GM21825 (cell line): ENCODE measurements around the gene ZNF185.
A peak's percentile ranks its signal among the peaks of the same experiment; 100 is the strongest.

Experiments used
- ATAC-seq: cut with Tn5 transposase; IDR thresholded peaks from one replicate; pipeline ENCODE4 v1.9.1; 2021; ENCODE audit warnings: mild to moderate bottlenecking, moderate library complexity; ENCODE audit not compliant: unreplicated experiment

The ZNF185 gene

DNA sequence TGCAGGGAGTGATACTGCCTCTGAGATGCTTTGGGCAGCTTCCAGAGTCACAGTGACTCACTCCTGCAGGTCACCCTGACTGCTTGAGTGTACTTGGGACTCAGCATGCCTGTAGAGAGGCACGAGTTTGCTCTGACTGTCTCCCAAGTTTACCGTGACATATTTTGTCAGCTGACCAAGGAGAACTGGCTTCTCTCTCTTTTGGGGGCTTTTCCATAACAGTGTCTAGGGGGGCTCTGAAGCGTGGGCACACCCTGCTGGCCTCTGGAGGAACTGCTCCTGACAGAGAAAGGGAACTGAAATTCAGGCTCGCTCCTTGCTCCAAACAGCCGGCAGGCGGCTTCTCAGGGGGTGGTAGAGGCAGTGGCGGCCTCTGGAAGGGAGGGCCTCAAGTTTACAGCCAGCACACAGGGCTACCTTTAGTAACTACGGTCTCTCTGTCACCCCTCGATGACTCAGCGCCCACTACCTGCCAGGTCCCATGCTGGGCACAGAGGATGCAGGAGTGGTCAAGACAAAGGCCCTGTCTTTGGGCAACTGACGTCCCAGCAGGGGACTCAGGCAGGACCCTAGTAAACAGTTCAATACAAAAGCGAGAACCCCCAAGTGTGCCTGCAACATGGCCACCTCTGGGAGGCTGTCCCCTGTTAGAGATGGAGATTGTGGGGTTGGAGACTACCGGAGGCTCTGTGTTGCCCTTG lies 17.8 kb downstream of the ZNF185 start:
- peak; percentile 82 for ATAC-seq

DNA sequence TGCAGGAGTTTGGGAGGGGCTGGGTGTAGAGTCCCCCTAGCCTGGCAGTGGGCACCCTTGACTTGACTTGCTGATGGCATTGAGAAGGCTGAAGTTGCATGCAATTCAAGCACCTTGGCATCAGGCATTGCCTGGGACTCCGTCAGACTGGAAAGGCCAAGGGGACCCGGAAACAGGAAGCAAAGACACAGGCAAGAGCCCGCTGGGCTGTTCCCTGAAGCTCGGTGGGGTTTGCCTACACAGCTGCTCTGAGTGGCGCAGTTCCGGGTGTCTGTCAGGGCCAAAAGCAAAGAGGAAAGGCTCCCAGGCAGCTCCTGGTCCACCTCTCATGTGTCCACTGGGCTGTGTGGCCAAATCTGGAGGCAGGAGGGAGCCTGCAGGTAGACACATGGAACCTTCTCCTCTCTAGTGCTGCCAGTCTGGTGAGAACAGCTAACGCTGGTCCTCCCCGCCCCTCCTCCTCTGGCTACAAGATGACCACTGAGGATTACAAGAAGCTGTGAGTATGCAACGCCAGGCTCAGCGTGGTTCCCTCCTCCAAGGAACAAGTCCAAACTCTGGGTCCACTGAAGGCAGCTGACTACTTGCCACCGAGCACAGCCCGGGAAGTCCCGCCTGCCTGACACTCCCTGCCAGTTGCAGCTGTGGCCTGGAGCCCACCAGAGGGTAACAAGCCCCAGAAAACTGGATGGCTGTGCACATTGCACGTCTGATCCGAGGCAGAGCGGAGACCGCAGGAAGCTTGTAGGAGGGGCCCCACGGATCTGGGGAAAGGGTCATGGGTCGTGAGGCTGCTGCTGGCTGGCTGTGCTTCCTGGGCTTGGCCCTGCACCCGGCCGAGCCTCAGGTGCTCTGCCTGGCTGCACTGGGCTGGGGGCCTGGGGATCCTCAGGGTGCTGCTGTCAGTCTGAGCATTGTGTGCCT lies 20.1 kb downstream of the ZNF185 start:
- ATAC-seq: no peak

DNA sequence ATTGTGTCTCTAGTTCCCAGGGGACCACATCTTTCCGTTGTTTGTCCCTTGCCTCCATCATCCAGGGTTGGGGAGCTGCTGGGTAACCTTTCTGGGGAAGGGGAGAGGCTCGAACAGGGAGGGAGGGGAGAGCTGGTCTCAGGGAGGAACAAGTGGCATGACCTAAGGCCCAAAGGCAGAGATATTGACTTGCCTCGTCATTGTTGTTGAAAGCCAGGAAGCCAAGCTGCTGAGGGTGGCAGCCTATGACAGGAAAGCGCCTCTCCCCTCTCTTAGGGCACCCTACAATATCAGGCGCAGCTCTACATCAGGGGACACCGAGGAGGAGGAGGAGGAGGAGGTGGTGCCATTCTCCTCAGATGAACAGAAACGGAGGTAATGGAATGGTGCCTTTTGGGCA lies 20.8 kb downstream of the ZNF185 start:
- no peak for ATAC-seq

DNA sequence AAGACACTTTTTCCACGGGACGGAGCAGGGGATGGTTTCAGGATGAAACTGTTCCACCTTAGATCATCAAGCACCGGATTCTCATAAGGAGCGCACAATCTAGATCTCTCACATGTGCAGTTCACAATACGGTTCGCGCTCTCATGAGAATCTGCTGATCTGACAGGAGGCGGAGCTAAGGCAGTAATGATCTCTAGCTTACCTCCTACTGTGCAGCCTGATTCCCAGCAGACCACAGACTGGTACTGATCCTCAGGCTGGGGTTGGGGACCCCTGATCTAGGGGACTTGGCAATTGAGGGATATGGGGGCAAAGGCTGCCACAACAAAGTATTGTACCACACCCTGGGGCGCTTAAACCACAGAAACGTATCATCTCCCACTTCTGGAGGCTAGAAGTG lies 25.7 kb downstream of the ZNF185 start:
- ATAC-seq: no peak

DNA sequence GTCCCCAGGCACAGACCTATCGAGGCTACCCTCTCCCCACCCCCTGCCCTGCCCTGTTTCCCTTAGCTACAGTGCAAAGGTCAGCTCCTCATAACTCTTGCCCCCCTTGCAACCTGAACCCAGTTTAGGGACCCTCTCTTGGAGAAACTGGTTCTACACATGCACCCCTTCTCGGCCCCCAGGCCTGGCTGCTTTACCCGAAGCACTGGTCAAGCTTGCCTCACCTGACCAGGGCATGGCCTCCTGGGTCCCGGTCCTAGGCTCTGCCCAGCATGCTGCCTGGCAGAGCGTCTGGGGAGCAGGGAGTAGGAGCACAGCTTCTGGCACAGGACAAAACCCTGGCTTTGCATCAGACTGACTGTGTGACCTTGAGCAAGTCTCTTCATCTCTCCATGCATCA lies 28.0 kb downstream of the ZNF185 start:
- ATAC-seq: no peak

DNA sequence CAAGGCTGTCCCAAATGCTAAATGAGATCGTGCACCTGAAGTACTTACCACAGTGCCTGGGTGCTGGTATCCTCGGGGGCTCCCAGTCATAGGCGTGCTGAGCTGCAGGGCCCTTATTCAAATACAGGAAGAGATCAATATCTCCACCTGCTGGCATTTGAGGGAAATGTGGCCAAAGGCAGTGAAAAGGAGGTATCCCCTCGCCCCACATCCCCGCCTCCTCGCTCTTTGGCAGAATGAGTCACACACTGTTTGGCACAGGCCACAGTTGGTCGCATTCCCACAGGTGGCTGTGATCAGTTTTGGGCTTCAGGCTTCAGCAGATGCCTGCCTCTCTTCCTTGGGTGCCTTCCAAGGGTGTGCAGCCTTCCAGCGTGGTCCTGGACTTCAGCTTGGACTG lies 28.4 kb downstream of the ZNF185 start:
- peak; percentile 54 for ATAC-seq

DNA sequence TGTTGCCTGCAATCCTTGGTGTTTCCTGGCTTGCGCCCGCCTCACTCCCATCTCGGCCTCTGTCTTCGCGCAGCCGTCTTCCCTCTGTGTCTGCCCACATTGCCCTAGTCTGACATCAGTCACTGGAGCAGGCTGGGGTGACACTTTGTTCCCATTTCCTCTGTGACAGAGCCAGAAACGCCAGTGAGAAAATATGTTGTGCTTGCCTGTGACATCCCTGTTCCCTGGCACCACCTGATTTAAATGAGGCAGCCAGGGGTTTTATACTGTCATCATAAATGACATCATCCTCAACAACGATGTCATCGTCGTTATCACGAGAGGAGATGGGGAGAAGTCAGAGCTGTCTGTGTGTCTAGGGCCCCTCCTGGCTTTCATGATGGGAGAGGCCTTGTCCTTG lies 29.1 kb downstream of the ZNF185 start:
- ATAC-seq: no peak

DNA sequence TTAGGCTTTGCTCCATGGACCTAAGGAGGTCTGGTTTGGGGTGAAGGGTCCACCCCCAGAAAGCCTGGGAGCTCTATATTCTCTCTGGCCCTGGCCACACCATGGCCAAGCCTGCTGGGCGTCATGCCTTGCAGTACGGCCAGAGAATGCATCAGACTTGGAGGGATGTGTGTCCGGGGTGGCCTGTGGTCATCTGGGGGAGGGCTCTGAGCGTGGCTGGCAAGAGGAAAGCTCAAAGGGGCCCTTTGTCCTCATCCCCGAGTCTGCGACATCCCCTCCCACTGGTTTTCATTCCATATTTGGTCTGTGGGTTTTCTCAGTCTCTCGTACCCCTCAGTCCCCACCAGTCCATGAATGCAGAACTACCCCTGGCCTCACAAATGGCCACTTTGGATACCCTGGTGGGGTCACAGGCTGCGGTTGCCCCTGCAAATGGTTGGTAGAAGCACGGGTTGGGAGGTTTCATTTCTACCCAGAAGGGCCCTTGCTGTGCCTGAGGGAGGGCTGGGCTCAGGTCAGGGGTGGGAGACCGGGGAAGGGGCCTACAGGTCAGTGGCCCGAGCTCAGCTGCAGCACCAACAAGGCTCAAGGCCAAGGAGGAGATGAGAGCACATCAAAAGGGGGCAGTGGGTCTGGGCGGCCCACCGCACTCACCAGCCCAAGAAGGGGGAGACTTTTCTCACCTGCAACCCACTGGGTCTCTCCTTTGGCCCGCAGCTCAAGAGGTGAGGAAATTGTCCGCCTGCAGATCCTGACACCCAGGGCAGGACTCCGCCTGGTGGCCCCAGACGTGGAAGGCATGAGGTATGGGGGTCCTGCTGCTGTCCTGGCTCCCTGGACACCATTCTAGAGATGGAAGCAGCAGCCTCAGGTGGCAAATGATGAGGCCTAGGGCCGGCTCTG lies 30.2 kb downstream of the ZNF185 start:
- no peak for ATAC-seq

DNA sequence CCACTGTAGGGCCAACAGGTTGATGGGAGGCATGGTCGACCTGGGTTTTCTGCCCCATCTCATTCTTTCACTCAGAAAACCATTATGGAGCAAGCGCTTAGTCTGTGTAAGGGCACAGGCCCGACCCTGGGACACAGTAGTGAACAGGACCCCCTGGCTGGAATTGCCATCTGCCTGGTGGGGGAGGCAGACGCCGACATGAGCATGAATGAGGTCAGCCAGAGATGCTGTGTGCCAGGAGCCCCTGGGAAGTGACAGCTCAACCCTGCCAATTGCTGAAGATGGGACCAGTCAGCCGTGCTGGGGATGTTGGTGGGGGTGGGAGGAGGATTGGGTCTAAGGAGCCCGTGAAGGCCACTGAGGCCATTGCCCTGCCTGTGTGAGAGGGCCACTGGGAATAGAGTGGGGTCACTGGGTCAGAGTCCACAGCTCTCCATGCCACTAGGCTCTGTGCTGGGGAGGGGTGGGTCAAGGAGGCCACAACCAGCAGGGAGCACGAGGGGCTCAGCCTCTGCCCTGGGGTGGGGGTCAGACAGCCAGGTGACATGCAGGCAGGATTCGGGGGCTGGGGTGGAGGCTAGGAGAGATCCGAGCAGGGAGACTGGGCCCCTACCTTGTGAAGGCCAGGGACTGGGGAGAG lies 31.0 kb downstream of the ZNF185 start:
- ATAC-seq: no peak

DNA sequence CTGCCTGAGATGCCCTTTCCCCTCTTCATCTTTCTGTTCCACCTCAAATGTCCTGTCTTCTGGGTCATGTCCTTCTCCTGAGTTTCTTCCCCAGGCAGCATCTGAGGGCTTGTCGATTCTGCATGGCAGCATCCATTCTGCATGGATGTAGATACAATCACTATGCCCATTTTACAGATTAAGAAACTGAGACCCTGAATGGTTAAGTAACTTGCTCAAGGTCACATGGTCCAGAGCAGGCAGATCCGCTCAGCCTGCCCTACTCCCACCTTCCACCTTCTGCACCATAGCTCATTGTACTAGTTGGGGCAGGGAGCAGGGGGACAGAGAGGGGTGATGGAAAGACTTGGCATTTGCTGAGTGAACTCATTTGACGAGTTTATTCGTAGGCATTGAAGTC lies 32.0 kb downstream of the ZNF185 start:
- ATAC-seq: no peak

DNA sequence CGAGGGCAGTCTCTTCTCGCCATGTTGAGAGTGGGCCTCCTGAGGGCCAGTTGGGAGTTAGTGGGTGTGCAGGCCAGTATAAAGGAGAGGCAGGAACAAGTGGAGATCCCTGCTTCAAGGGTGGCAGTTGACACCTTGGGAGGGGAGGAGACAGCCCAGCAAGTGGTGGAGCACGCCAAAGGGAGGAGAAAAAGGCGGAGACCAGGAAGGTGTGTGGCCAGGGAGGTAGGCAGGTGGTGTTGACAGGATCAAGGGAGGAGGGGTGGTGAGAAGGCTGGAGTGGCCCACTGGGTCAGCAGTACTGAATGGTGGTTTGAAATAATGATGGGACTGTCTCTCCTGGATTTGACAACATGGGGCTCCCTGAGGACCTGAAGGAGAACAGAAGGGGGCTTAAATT lies 32.6 kb downstream of the ZNF185 start:
- no peak for ATAC-seq

DNA sequence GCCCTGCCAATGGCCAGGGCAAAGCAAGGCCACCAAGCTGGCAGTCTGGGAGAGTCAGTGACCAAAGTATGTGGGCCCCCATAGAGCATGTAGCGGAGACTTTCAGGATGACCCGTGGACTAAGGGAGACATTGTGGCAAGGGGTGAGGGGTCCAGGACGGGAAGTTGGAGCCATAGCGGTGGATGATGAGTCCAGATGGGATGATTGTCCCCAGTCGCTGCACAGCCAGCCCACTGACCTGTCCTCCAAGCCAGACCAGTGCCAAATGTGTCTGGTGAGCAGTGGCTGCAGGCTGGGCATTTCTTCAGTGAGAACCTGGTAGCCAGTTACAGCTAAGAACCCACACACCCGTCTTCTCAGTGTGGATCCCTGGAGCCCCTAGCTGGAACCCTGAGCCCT lies 34.3 kb downstream of the ZNF185 start:
- ATAC-seq: no peak

DNA sequence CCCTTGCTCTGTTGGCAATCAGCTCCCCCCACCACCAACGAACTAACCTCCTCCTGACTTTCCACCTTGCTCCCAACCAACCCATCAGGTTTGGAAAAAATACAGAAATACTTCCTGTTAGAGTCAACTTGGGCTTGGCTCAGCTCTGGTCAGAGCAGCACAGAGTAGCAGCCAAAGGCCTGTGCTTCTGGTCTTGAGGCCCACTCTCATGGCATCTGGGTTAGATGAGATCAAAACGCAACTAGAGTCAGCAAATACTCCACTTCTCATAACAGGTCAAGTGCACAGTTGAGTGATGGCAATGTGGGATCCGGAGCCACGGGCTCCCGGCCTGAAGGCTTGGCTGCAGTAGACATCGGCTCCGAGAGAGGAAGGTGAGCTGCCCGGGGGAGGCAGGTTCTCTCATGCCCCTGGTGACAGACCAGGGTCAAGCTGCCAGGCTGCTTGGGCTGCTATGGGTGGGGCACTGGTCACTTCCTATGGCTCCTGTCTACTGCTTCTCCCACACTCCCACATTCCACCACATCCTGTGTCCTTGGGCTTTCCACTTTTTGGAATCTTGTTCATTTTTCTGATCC lies 34.8 kb downstream of the ZNF185 start:
- no peak for ATAC-seq

DNA sequence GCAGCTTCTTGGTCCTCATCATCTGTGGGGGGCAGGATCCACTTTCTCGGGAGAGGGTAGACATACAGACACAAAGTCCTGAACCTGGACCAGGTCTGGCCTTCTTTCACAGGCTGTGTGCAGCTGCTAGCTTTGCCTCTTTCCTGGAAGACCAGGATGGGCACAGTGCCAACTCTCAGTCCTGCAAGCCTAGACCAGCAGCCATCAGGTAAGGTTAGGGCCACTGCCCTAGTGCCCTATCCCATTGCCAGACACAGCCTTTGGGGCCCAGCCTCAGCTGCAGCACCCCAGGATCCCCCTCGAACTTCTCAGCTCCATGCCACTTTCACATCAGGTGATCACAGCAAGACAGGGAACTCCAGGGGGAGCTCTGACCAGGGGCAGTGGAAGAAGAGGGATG lies 38.4 kb downstream of the ZNF185 start:
- no peak for ATAC-seq

DNA sequence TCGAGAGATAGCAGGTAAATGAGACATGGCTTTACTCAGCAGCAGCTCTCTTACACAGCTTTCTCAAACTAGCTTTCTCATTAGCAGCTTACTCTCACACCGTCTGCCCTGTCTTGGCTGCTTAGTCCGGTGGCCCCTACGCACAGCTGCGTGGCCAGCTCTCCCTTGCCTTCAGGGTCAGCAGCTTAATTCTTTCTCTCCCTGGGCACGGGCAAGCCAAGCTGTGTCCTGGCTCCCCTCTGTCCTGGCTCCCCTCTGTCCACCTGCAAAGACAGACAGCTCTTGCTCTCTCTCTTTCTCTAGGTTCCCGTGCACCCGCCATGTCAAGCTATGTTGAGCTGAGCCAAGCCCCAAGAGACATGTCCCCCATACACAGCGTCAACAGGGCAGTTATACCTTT lies 39.4 kb downstream of the ZNF185 start:
- no peak for ATAC-seq

DNA sequence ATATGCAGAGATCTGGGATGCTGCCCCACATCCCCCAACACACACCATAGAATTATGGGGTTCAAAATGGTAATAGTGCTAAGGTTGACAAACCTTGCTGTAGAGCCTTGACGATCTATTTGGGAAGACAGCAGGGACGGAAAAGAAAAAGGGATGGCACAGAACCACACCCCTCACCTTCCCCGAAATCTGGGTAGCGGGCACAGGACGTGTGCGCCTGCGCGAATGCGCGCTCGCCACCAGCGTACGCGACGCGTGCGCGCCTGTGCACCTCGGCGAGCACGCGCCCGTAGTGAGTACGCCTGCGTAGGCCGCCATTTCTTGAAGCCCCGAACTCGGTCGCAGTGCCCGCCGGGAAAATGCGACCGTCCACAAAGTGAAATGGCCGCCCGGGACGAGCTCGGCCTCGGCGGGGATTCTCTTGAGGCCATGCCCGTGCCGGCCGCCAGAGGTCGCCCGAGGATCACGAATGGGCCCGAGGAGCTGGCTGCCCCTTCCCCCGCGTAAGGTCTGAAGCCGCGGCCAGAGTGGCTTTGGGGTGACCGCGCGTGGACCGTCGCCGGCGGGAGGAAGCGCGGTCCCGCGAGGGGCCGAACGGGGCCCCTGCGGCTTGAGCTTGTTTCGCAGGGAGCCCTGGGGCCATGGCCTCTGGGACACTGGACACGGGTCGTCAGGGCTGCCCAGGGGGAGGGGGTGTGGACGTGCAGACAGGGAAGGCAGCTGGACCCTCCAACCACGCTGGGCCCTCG lies 43.6 kb downstream of the ZNF185 start:
- ATAC-seq: peak; percentile 84

DNA sequence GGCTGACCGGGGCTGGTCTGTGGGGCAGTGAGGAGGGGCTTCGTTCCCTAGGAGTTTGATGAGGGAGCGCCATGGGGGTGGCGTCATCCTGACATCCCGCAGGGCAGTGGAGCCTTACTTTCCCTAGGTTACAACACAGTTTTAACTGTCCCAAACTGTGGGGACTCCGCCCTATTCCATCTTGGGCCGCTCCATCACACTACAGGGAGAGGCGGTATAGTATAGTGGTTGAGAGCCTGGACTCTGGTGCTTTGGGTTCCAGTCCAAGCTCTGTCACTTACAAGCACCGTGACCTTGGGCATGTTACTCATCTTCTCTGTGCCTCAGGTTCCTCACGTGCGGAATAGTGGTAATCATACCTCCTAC lies 44.2 kb downstream of the ZNF185 start:
- peak; percentile 6 for ATAC-seq

DNA sequence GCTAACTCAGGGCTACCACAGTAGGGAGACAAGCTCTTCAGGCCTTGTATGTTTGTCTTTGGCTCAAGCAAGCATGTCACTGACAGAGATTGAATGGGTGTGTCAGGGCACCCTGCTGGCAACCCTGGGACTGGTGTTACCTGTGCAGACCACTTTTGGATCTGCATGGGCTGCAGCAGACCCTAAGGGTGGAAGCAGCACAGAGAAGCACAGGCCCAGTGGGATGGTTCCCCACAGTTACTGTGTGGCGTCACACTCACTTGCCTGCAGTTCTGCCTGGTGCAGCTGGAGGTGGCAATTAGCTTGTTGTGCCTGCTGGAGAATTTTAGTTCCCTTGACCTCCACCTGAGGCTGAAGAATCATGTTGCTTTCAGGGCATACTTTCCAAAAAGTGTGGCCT lies 46.0 kb downstream of the ZNF185 start:
- no peak for ATAC-seq

DNA sequence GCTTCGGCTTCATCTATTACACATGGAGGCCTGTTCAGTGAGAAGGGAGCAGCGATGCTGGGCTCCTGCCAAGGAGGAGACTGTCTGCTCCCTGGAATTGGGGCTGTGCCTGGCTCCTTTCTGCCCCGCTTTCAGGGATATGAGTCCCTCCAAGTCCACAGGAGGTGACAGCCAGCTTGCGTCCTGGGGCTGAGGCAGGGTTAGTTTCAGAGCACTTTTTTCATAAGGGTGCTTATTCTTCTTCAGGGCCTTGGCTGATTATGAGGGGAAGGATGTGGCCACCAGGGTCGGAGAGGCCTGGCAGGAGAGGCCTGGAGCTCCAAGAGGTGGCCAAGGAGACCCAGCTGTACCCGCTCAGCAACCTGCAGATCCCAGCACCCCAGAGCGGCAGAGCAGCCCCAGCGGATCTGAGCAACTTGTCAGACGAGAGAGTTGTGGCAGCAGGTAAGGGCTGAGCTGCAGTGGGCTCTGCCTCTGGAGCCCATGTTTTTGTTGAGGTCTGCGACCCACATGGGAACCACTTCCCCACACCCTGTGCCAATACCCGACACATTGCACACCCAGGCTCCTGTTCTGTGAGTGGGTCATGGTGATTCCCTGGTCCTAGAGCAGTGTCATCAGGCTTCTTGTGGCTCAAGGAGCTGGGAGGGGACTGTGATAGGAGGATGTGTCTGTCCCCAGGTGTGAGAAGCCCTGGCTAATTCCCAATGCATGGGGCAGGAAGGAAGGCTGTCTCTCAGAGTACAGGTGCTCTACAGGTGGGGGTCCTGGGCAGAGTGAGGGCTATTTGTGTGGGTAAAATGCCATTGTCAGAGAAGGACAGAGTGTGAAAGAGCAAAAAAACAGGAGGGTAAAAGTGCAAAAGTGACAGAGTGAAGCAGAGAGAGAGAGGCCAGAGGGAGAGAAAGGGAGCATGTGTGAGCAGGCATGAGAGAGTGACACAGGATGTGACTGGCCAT lies 47.4 kb downstream of the ZNF185 start:
- no peak for ATAC-seq
